ENCODE results near the gene COL4A2.
A peak's percentile ranks its signal among the peaks of the same experiment; 100 is the strongest.

COL4A2 gene

GRCh38 chr13:110368408-110368807 is 61.3 kb downstream of the COL4A2 start:
- H3K27ac ChIP-seq: no peak overlapping the region
- no peak for DNase-seq (ENCODE audit: low read depth, low spot score)

- no peak overlapping the region for H3K27ac ChIP-seq
- DNase-seq (ENCODE audit: low read depth, low spot score): no peak
These were observed 62.3 kb downstream of the COL4A2 start for GRCh38 chr13:110369400-110369799.

- DNase-seq (ENCODE audit: low read depth, low spot score): no peak
- H3K27ac ChIP-seq: no peak overlapping the region
These were observed 64.7 kb downstream of the COL4A2 start for GRCh38 chr13:110371550-110372465.

GRCh38 chr13:110372676-110373075 is 65.6 kb downstream of the COL4A2 start:
- H3K27ac ChIP-seq: no peak overlapping the region
- DNase-seq (ENCODE audit: low read depth, low spot score): no peak

GRCh38 chr13:110373617-110374016 is 66.5 kb downstream of the COL4A2 start:
- H3K27ac ChIP-seq: no peak overlapping the region
- DNase-seq (ENCODE audit: low read depth, low spot score): no peak

GRCh38 chr13:110374431-110375370 is 67.6 kb downstream of the COL4A2 start:
- H3K27ac ChIP-seq: no peak overlapping the region
- no peak for DNase-seq (ENCODE audit: low read depth, low spot score)

- no peak for DNase-seq (ENCODE audit: low read depth, low spot score)
- H3K27ac ChIP-seq: no peak overlapping the region
These were observed 69.0 kb downstream of the COL4A2 start for GRCh38 chr13:110376120-110376519.

- H3K27ac ChIP-seq: no peak overlapping the region
- no peak for DNase-seq (ENCODE audit: low read depth, low spot score)
These were observed 70.2 kb downstream of the COL4A2 start for GRCh38 chr13:110377178-110377825.

- no peak for DNase-seq (ENCODE audit: low read depth, low spot score)
- H3K27ac ChIP-seq: no peak overlapping the region
These were observed 70.7 kb downstream of the COL4A2 start for GRCh38 chr13:110377826-110378201.

- H3K27ac ChIP-seq: no peak overlapping the region
- DNase-seq (ENCODE audit: low read depth, low spot score): no peak
These were observed 72.3 kb downstream of the COL4A2 start for GRCh38 chr13:110379358-110379757.

- no peak overlapping the region for H3K27ac ChIP-seq
- DNase-seq (ENCODE audit: low read depth, low spot score): no peak
These were observed 72.8 kb downstream of the COL4A2 start for GRCh38 chr13:110379905-110380341.

GRCh38 chr13:110380359-110381028 is 73.4 kb downstream of the COL4A2 start:
- H3K27ac ChIP-seq: no peak overlapping the region
- DNase-seq (ENCODE audit: low read depth, low spot score): no peak

- no peak for DNase-seq (ENCODE audit: low read depth, low spot score)
- no peak overlapping the region for H3K27ac ChIP-seq
These were observed 73.9 kb downstream of the COL4A2 start for GRCh38 chr13:110381029-110381360.

GRCh38 chr13:110382229-110382628 is 75.1 kb downstream of the COL4A2 start:
- H3K27ac ChIP-seq: no peak overlapping the region
- peak; percentile 56 for DNase-seq (ENCODE audit: low read depth, low spot score)

GRCh38 chr13:110382830-110383229 is 75.7 kb downstream of the COL4A2 start:
- H3K27ac ChIP-seq: no peak overlapping the region
- DNase-seq (ENCODE audit: low read depth, low spot score): no peak

GRCh38 chr13:110387451-110388107 is 80.5 kb downstream of the COL4A2 start:
- H3K27ac ChIP-seq: peak overlapping the region; percentile 17
- no peak for DNase-seq (ENCODE audit: low read depth, low spot score)

- peak overlapping the region; percentile 17 for H3K27ac ChIP-seq
- DNase-seq (ENCODE audit: low read depth, low spot score): no peak
These were observed 81.2 kb downstream of the COL4A2 start for GRCh38 chr13:110388108-110388943.

GRCh38 chr13:110390567-110390966 is 83.5 kb downstream of the COL4A2 start:
- H3K27ac ChIP-seq: no peak overlapping the region
- no peak for DNase-seq (ENCODE audit: low read depth, low spot score)

GRCh38 chr13:110391273-110391672 is 84.2 kb downstream of the COL4A2 start:
- DNase-seq (ENCODE audit: low read depth, low spot score): no peak
- H3K27ac ChIP-seq: no peak overlapping the region
